Right lobe of liver (tissue), 4 donors: Measurements from ENCODE around the gene BFSP1.

Source experiments
- POLR2A ChIP-seq: fragments of 450-650 bp; IDR thresholded peaks from one replicate; pipeline ENCODE4 v1.6.1; 2017; ENCODE audit warnings: antibody characterized with exemption, mild to moderate bottlenecking
- TF ChIP-seq, protein P1 (sequence below), 4 donors: fragments of 200-600 bp in 3 of 4; fragments of 450-650 bp in 1 of 4; IDR thresholded peaks; one replicate each; pipeline versions ENCODE4 v1.5.1 to v1.8.0; 2016 to 2022; ENCODE audit warnings: antibody characterized with exemption in 4 of 4, mild to moderate bottlenecking in 2 of 4
- donor health status: DM: no; HTN: no; CAD: no.
- donor health status: DM: no; HTN: no; CAD: no.
- donor health status: DM: no; HTN: yes; CAD: no.

DNA sequence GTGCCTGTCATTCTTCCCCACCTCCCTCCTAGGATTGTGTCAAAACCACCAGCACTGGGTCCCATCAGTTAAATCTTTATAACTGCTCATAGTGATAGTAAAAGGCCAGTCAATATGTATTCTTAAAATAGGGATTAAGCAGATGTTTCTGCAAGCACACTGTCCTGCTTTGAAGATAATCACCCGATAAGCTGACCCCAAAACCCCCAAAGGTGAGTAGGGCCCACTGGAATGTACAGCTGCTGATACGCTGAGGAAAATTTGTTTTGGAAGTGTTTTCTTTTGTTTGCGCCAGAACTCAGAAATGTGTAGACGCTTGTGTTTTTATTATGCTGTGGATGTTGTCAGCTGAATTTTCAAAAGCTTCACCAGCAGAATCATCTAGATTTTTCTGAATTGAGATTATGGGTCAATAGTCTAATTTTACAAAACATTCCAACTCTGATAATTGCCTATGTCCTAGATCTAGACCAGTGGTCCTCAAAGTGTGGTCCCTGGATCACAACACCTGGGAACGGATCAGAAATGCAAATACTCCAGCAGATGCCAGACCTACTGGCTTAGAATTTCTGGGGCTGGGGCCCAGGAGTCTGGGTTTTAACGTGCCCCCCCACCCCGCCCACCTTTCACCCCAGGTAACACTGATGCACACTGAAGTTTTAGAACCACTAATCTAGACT, 11.4 kb downstream of the BFSP1 start:
- TF ChIP-seq, protein P1, sequence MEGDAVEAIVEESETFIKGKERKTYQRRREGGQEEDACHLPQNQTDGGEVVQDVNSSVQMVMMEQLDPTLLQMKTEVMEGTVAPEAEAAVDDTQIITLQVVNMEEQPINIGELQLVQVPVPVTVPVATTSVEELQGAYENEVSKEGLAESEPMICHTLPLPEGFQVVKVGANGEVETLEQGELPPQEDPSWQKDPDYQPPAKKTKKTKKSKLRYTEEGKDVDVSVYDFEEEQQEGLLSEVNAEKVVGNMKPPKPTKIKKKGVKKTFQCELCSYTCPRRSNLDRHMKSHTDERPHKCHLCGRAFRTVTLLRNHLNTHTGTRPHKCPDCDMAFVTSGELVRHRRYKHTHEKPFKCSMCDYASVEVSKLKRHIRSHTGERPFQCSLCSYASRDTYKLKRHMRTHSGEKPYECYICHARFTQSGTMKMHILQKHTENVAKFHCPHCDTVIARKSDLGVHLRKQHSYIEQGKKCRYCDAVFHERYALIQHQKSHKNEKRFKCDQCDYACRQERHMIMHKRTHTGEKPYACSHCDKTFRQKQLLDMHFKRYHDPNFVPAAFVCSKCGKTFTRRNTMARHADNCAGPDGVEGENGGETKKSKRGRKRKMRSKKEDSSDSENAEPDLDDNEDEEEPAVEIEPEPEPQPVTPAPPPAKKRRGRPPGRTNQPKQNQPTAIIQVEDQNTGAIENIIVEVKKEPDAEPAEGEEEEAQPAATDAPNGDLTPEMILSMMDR (IDR thresholded peaks at IDR 0.05): no peak
- TF ChIP-seq POLR2A: no peak
